HS-5 (cell line): ENCODE measurements around the gene BRD4.

Source experiments
- DNase-seq: peaks from one replicate; pipeline ENCODE4 v3.0.0-alpha.2; 2012; ENCODE audit warnings: low read depth

The BRD4 gene

GRCh38 chr19:15223649-15224361 is 108.5 kb downstream of the BRD4 start:
- no peak for DNase-seq

- DNase-seq, result peak; percentile 84
Observed at GRCh38 chr19:15222738-15223648, 109.3 kb downstream of the BRD4 start.

GRCh38 chr19:15220833-15221232 is 111.5 kb downstream of the BRD4 start:
- DNase-seq, result no peak

- no peak for DNase-seq
Observed at GRCh38 chr19:15218501-15218900, 113.8 kb downstream of the BRD4 start.

GRCh38 chr19:15216363-15216762 is 116.0 kb downstream of the BRD4 start:
- DNase-seq, result no peak

- no peak for DNase-seq
Observed at GRCh38 chr19:15213715-15214381, 118.5 kb downstream of the BRD4 start.

- DNase-seq, result no peak
Observed at GRCh38 chr19:15212711-15213110, 119.6 kb downstream of the BRD4 start.

GRCh38 chr19:15210323-15210781 is 122.0 kb downstream of the BRD4 start:
- DNase-seq, result peak; percentile 56

GRCh38 chr19:15201374-15202023 is 130.8 kb downstream of the BRD4 start:
- no peak for DNase-seq

GRCh38 chr19:15200553-15201364 is 131.6 kb downstream of the BRD4 start, which contains the start of gene NOTCH3:
Gene NOTCH3 (minus strand): TSS chr19:15200995. CDS start chr19:15200905, 90 bp downstream.
- no peak for DNase-seq

- DNase-seq, result no peak
Observed at GRCh38 chr19:15199661-15200552, 132.4 kb downstream of the BRD4 start.

GRCh38 chr19:15198951-15199660 is 133.2 kb downstream of the BRD4 start:
- no peak for DNase-seq

GRCh38 chr19:15197942-15198341 is 134.4 kb downstream of the BRD4 start:
- no peak for DNase-seq

- DNase-seq, result no peak
Observed at GRCh38 chr19:15197275-15197941, 134.9 kb downstream of the BRD4 start.

GRCh38 chr19:15196360-15197005 is 135.9 kb downstream of the BRD4 start:
- no peak for DNase-seq

GRCh38 chr19:15195371-15196334 is 136.7 kb downstream of the BRD4 start:
- no peak for DNase-seq

GRCh38 chr19:15194938-15195337 is 137.4 kb downstream of the BRD4 start:
- DNase-seq, result no peak
